Lower lobe of right lung (tissue), 2 donors: ENCODE measurements around the gene PMPCA. TPM values are rescaled to one million over a fixed set of nuclear protein-coding genes. Genes with fewer than 3 reads are reported as not detected.

Experiments
- ATAC-seq, 2 donors: fragments of 200-7000 bp; cut with Tn5 transposase; one replicate each; pipeline ENCODE4 v1.9.1; 2020 to 2022; ENCODE audit warnings: mild to moderate bottlenecking in 2 of 2, moderate library complexity in 2 of 2
- DNase-seq: peaks from one replicate; pipeline ENCODE4 v3.0.0-alpha.2; 2020
- H3K27ac ChIP-seq: fragments of 200-600 bp; one replicate; pipeline ENCODE4 v1.8.0; 2022
- H3K27me3 ChIP-seq: fragments of 200-600 bp; one replicate; pipeline ENCODE4 v1.8.0; 2022; ENCODE audit warnings: low read depth
- H3K36me3 ChIP-seq: fragments of 200-600 bp; one replicate; pipeline ENCODE4 v1.8.0; 2022; ENCODE audit warnings: mild to moderate bottlenecking
- H3K4me1 ChIP-seq: fragments of 200-600 bp; one replicate; pipeline ENCODE4 v1.8.0; 2022
- H3K4me3 ChIP-seq: fragments of 200-600 bp; one replicate; pipeline ENCODE4 v1.8.0; 2022; ENCODE audit warnings: mild to moderate bottlenecking
- H3K9me3 ChIP-seq: fragments of 200-600 bp; one replicate; pipeline ENCODE4 v1.8.0; 2022
- CTCF ChIP-seq: fragments of 200-600 bp; IDR thresholded peaks from one replicate; pipeline ENCODE4 v1.8.0; 2022; ENCODE audit warnings: antibody characterized with exemption, mild to moderate bottlenecking
- intact Hi-C: fragments of 100-400 bp; cut with DNase I; formaldehyde crosslinking; loops from one replicate; pipeline ENCODE4 v1.11.0; 2022
- total RNA-seq: library from RNA; stranded (reverse); fragmentation: NEBNext Ultra II Directional; extraction: Animal tissue kit (Norgen Biotek cat#: 25700); gene quantifications from one replicate; pipeline ENCODE4 v1.2.1, GENCODE V29; 2021
- donor health status: DM: no; HTN: yes; CAD: no; lungs with severe emphysema.

PMPCA gene
- total RNA-seq, 1 donor from 2014 or later: 43.2 TPM

DNA sequence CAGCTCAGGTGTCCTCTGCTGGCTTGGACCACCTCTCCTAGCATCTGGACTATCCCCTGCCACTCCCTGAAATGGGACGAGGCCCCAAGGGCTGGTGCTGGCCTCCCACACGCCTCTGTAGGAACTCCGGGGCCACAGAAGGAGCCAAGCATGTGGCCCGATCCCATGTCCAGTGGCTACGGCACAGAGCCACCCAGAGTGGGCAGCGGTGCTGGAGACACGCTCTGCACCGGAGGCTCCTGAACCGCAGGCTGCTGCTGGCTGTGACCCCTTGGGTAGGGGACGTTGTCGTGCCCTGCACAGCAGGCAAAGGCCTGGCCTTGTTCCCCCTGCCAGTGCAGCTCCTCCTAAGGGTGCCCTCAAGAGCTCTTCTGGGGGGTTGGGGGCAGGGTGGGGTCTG is 30.6 kb upstream of the PMPCA start:
- H3K36me3 ChIP-seq: peaks cover 63% of the 10 kb centered on the region
- no peaks in the 10 kb centered on the region for H3K9me3 ChIP-seq
- intact Hi-C loops: no loop called here
- H3K27ac ChIP-seq: no peak overlapping the region
- DNase-seq (no peak), ATAC-seq (no peak)
- H3K4me3 ChIP-seq: no peak overlapping the region
- H3K4me1 ChIP-seq: no peaks in the 10 kb centered on the region
- H3K27me3 ChIP-seq: no peaks in the 10 kb centered on the region
- no peak for TF ChIP-seq CTCF

DNA sequence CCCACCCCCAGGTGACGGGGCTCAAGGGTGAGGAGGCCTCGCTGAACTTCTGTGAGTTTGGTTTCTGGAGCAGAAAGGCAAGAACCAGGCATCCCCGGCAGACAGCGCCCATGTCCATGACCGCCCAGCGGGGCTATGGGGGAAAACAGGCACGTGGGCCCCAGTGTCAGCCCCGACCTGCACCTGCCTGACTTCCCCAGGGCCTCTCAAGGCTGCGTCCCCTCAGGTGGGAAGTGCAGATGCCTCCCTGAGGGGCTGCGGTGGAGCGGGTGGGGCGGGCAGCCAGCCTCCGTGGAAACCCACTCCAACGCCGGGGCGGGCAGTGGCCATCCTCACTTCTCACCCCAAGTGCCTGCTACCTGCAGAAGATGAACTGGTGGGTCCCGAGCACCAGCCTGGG is 30.1 kb upstream of the PMPCA start:
- H3K4me3 ChIP-seq: no peak overlapping the region
- H3K36me3 ChIP-seq: peaks cover 65% of the 10 kb centered on the region
- no peak overlapping the region for H3K27ac ChIP-seq
- intact Hi-C loops: no loop called here
- H3K4me1 ChIP-seq: no peaks in the 10 kb centered on the region
- TF ChIP-seq CTCF: no peak
- H3K27me3 ChIP-seq: no peaks in the 10 kb centered on the region
- DNase-seq (no peak), ATAC-seq (no peak)
- H3K9me3 ChIP-seq: no peaks in the 10 kb centered on the region

- no peak for TF ChIP-seq CTCF
- H3K4me3 ChIP-seq: no peak overlapping the region
- peaks cover 73% of the 10 kb centered on the region for H3K36me3 ChIP-seq
- DNase-seq (no peak), ATAC-seq (no peak)
- intact Hi-C loops: no loop called here
- no peaks in the 10 kb centered on the region for H3K27me3 ChIP-seq
- H3K4me1 ChIP-seq: no peaks in the 10 kb centered on the region
- H3K27ac ChIP-seq: no peak overlapping the region
- H3K9me3 ChIP-seq: no peaks in the 10 kb centered on the region
Observed at GRCh38 chr9:136381311-136381710, 29.1 kb upstream of the PMPCA start.

GRCh38 chr9:136381966-136382513 is 28.4 kb upstream of the PMPCA start:
- no peak for DNase-seq
- no peaks in the 10 kb centered on the region for H3K27me3 ChIP-seq
- intact Hi-C loops: no loop called here
- no peaks in the 10 kb centered on the region for H3K4me1 ChIP-seq
- peaks cover 76% of the 10 kb centered on the region for H3K36me3 ChIP-seq
- no peak overlapping the region for H3K4me3 ChIP-seq
- H3K9me3 ChIP-seq: no peaks in the 10 kb centered on the region
- no peak overlapping the region for H3K27ac ChIP-seq
- TF ChIP-seq CTCF: no peak
- ATAC-seq: peak in 1 of 2 donors; percentile 4

- no peaks in the 10 kb centered on the region for H3K9me3 ChIP-seq
- no peaks in the 10 kb centered on the region for H3K27me3 ChIP-seq
- no peak for TF ChIP-seq CTCF
- no peak overlapping the region for H3K4me3 ChIP-seq
- H3K4me1 ChIP-seq: no peaks in the 10 kb centered on the region
- intact Hi-C loops: no loop called here
- peaks cover 89% of the 10 kb centered on the region for H3K36me3 ChIP-seq
- ATAC-seq (no peak), DNase-seq (no peak)
- H3K27ac ChIP-seq: no peak overlapping the region
Observed at GRCh38 chr9:136383436-136383835, 27.0 kb upstream of the PMPCA start.

GRCh38 chr9:136385015-136385414 is 25.4 kb upstream of the PMPCA start:
- H3K4me1 ChIP-seq: no peaks in the 10 kb centered on the region
- no peak for TF ChIP-seq CTCF
- no peak overlapping the region for H3K27ac ChIP-seq
- H3K9me3 ChIP-seq: no peaks in the 10 kb centered on the region
- DNase-seq (no peak), ATAC-seq (no peak)
- no peaks in the 10 kb centered on the region for H3K27me3 ChIP-seq
- no peak overlapping the region for H3K4me3 ChIP-seq
- intact Hi-C loops: no loop called here
- peaks cover 89% of the 10 kb centered on the region for H3K36me3 ChIP-seq
